GM12878 (cell line): Measurements from ENCODE around the gene TIA1. TPM values are rescaled to one million over a fixed set of nuclear protein-coding genes. Genes with fewer than 3 reads are reported as not detected.
A peak's percentile ranks its signal among the peaks of the same experiment; 100 is the strongest.

Source experiments
- ATAC-seq: fragments of 200-7000 bp; cut with Tn5 transposase; 3 replicates; pipeline ENCODE4 v1.9.1; 2020; ENCODE audit warnings: mild to moderate bottlenecking, moderate library complexity
- BruUV-seq: library from RNA; stranded (reverse); fragments of 400-500 nt; replicated peaks from 2 replicates; lab custom pipeline; 2021; lab: Mats Ljungman, UMichigan
- CTCF ChIA-PET: fragments of 300-600 bp; sonication (Branson Sonifier 250); formaldehyde crosslinking; extraction: SDS; loops from one replicate; lab custom pipeline; 2021; ENCODE audit warnings: inconsistent platforms; lab: Yijun Ruan, JAX
- POLR2A ChIA-PET: fragments of 350-600 bp; formaldehyde crosslinking; extraction: SDS; loops from one replicate; lab custom pipeline; 2021; ENCODE audit warnings: inconsistent platforms; lab: Charles Lee
- RAD21 ChIA-PET: fragments of 300-600 bp; sonication (Branson Sonifier 250); formaldehyde crosslinking; loops from one replicate; lab custom pipeline; 2023; ENCODE audit warnings: antibody characterized with exemption; ENCODE audit not compliant: unreplicated experiment; lab: Charles Lee
- SMC1A ChIA-PET: fragments of 300-600 bp; sonication (Branson Sonifier 250); formaldehyde crosslinking; loops from one replicate; lab custom pipeline; 2023; ENCODE audit not compliant: unreplicated experiment, uncharacterized antibody; lab: Charles Lee
- DNase-seq: peaks from one replicate; pipeline ENCODE4 v3.0.0-alpha.2; 2011; ENCODE audit warnings: low read depth, low spot score
- FAIRE-seq: peaks from 3 replicates; lab custom pipeline; 2011; peaks lifted over from hg19 to GRCh38; lab: Jason Lieb, UNC
- H2AFZ ChIP-seq: 2 replicates; pipeline ENCODE4 v1.6.0; 2011; ENCODE audit warnings: low read depth, low read length, control low read depth; ENCODE audit not compliant: control insufficient read depth
- H3K27ac ChIP-seq: 2 replicates; pipeline ENCODE4 v1.5.1; 2011; ENCODE audit warnings: control low read depth; ENCODE audit not compliant: control insufficient read depth, insufficient read depth
- H3K27me3 ChIP-seq, 2 experiments: replicated peaks in 1 of 2; 2 replicates each; pipeline versions ENCODE4 v1.6.0 to v1.6.1; 2011; ENCODE audit warnings: low read length in 1 of 2; ENCODE audit not compliant: control insufficient read depth in 2 of 2, insufficient read depth in 2 of 2
- H3K36me3 ChIP-seq, 2 experiments: 2 replicates each; pipeline ENCODE4 v1.5.1; 2011; ENCODE audit warnings: low read length in 1 of 2; ENCODE audit not compliant: control insufficient read depth in 2 of 2, insufficient read depth in 2 of 2
- H3K4me1 ChIP-seq: 2 replicates; pipeline ENCODE4 v1.6.1; 2011; ENCODE audit warnings: mild to moderate bottlenecking, low read length, moderate library complexity, mixed read lengths; ENCODE audit not compliant: control insufficient read depth, insufficient read depth
- H3K4me2 ChIP-seq: 2 replicates; pipeline ENCODE4 v1.6.0; 2011; ENCODE audit warnings: control low read depth; ENCODE audit not compliant: control insufficient read depth, insufficient read depth
- H3K4me3 ChIP-seq: fragments of 200-600 bp; sonication (generic); 2 replicates; pipeline ENCODE4 v1.5.1; 2016
- H3K79me2 ChIP-seq: 2 replicates; pipeline ENCODE4 v1.6.0; 2011; ENCODE audit warnings: low read length; ENCODE audit not compliant: control insufficient read depth, insufficient read depth
- H3K9ac ChIP-seq: 2 replicates; pipeline ENCODE4 v1.8.0; 2011; ENCODE audit warnings: low read length, control low read depth, mixed read lengths; ENCODE audit not compliant: control insufficient read depth, insufficient read depth
- H3K9me3 ChIP-seq: replicated peaks from 3 replicates; pipeline ENCODE4 v1.5.1; 2011; ENCODE audit warnings: mild to moderate bottlenecking, low read length; ENCODE audit not compliant: control insufficient read depth, insufficient read depth
- H4K20me1 ChIP-seq: 2 replicates; pipeline ENCODE4 v1.6.0; 2011; ENCODE audit not compliant: control insufficient read depth, insufficient read depth
- ESRRA ChIP-seq: IDR thresholded peaks from 2 replicates; pipeline ENCODE4 v1.6.1; 2012; ENCODE audit warnings: mild to moderate bottlenecking, low read length, improper control_type of control experiment
- MLLT1 ChIP-seq: fragments of 450-650 bp; IDR thresholded peaks from 2 replicates; pipeline ENCODE4 v1.6.1; 2016; ENCODE audit warnings: mild to moderate bottlenecking
- NRF1 ChIP-seq: conservative IDR thresholded peaks from 2 replicates; pipeline ENCODE4 v1.6.1; 2011; ENCODE audit warnings: mild to moderate bottlenecking, low read depth, low read length, improper control_type of control experiment
- REST ChIP-seq: IDR thresholded peaks from 2 replicates; pipeline ENCODE4 v1.6.1; 2012; ENCODE audit warnings: mild to moderate bottlenecking, low read depth, low read length
- SIN3A ChIP-seq: IDR thresholded peaks from 2 replicates; pipeline ENCODE4 v1.6.1; 2012; ENCODE audit warnings: low read depth, low read length, improper control_type of control experiment
- SUPT20H ChIP-seq: IDR thresholded peaks from 2 replicates; pipeline ENCODE4 v1.6.1; 2011; ENCODE audit warnings: low read depth, mild to moderate bottlenecking, low read length, moderate library complexity, borderline replicate concordance; ENCODE audit not compliant: control insufficient read depth
- WGBS: methylation state at CpG from one replicate; pipeline ENCODE4 v1.1.6; 2016; ENCODE audit warnings: low lambda C conversion rate; ENCODE audit not compliant: insufficient replicate concordance, insufficient coverage; ENCODE audit errors: missing lambda C conversion rate; 5-methylcytosine and 5-hydroxymethylcytosine counted together
- in situ Hi-C: fragments of 300-500 bp; cut with MboI; formaldehyde crosslinking; loops from 9 replicates; pipeline ENCODE4 v1.14.3; 2018; ENCODE audit warnings: mixed read lengths
- intact Hi-C: fragments of 100-400 bp; cut with micrococcal nuclease; formaldehyde crosslinking; loops from one replicate; pipeline ENCODE4 v1.14.2; 2022; ENCODE audit not compliant: unreplicated experiment
- polyA plus RNA-seq, 11 experiments: library from polyadenylated mRNA; depleted of rRNA in 4 of 11; unstranded in 6 of 11; stranded (reverse) in 5 of 11; fragments of >200 nt; fragmentation: Nextera tagmentation in 4 of 11; fragmentation: Illumina TruSeq in 1 of 11; extraction: Ambion mirVana in 4 of 11; extraction: Trizol in 1 of 11; gene quantifications; 1 replicate in 1 of 11; 2 replicates in 10 of 11; pipeline versions ENCODE4 v1.2.1 to v1.2.3, GENCODE V29; 2011 to 2016; ENCODE audit warnings: inconsistent platforms in 2 of 11, missing spikeins in 2 of 11, low read depth in 1 of 11
- total RNA-seq, 4 experiments: library from RNA; depleted of rRNA in 3 of 4; stranded (reverse); fragments of >200 nt in 3 of 4; fragmentation: Illumina TruSeq in 1 of 4; extraction: Trizol in 1 of 4; gene quantifications; 2 replicates each; pipeline versions ENCODE4 v1.2.1 to v1.2.3, GENCODE V29; 2013 to 2021

The TIA1 gene
- total and polyA plus RNA-seq, 10 of the 15 experiments (the other 5 are each of a cell fraction or from before 2014, with no cell fraction given), result 21.5 to 155 (median 67.0) TPM

- no peak for TF ChIP-seq REST
Observed at GRCh38 chr2:70261501-70261900, 13.1 kb upstream of the TIA1 start (continued).

GRCh38 chr2:70258532-70258875, 10.1 kb upstream of the TIA1 start:
- Histone ChIP-seq H3K4me3 (peak overlapping the region; percentile 82), H2AFZ (peak overlapping the region; percentile 82), H3K79me2 (no peaks in the 10 kb centered on the region), H3K36me3 (no peaks in the 10 kb centered on the region), H3K27me3 (no peaks in the 10 kb centered on the region), H3K4me2 (peak overlapping the region; percentile 92), H3K9me3 (no peaks in the 10 kb centered on the region), H3K27ac (no peak overlapping the region), H3K9ac (peak overlapping the region; percentile 42; the same call in 1 of the 2 replicates), H3K4me1 (no peaks in the 10 kb centered on the region; the same call in 1 of the 2 replicates), H4K20me1 (no peaks in the 10 kb centered on the region)
- intact Hi-C loops (no loop called here), in situ Hi-C loops (no loop called here)
- ChIA-PET SMC1A (interaction anchor here (0.7 to 1.5 kb wide), 5 partner anchors 9 to 345 kb away, joined by 3 to 6 read pairs (median 4); partner anchors contain the start of gene TIA1), POLR2A (interaction anchor here (0.6 to 2.4 kb wide), 6 partner anchors 12 to 123 kb away, joined by 3 to 19 read pairs (median 5); partner anchors contain the start of genes C2orf42 and SNRPG), CTCF (interaction anchor here (0.8 to 2.7 kb wide), 5 partner anchors 11 to 213 kb away, joined by 3 to 13 read pairs (median 10); partner anchors contain the start of genes FAM136A and SNRPG), RAD21 (interaction anchor here (0.9 to 2.9 kb wide), 8 partner anchors 9 to 345 kb away, joined by 3 to 18 read pairs (median 6); partner anchors contain the start of genes C2orf42, MXD1, SNRPG and TIA1)
- ATAC-seq, result no peak; the same call in 1 of the 3 replicates
- TF ChIP-seq SUPT20H (no peak), REST (no peak), NRF1 (no peak), MLLT1 (0 out of 2 replicates have a peak, but pooled peaks have one; percentile 23), SIN3A (no peak), ESRRA (no peak)
- BruUV-seq, result no TSS peak
- no peak for DNase-seq
- 2% methylated on average over 12 of the region's 12 CpGs for WGBS
- FAIRE-seq, result peak; percentile 7
